GM19397 (cell line): ENCODE results near the gene MEGF10.
"Not testable (repeated sequence)": the region's sequence is repeated elsewhere in the genome, so short reads cannot be mapped to it uniquely, and the experiment has no call there.

Experiments
- ATAC-seq: cut with Tn5 transposase; IDR thresholded peaks from one replicate; pipeline ENCODE4 v1.9.1; 2021; ENCODE audit warnings: mild to moderate bottlenecking, moderate library complexity; ENCODE audit not compliant: unreplicated experiment

MEGF10 gene

GRCh38 chr5:127297348-127298035 lies 6.9 kb downstream of the MEGF10 start:
- no peak for ATAC-seq

GRCh38 chr5:127298036-127298429 lies 7.4 kb downstream of the MEGF10 start:
- no peak for ATAC-seq

GRCh38 chr5:127298656-127299055 lies 8.1 kb downstream of the MEGF10 start:
- ATAC-seq, result no peak

GRCh38 chr5:127299678-127300077 lies 9.1 kb downstream of the MEGF10 start:
- no peak for ATAC-seq

- ATAC-seq, result no peak
Measured at GRCh38 chr5:127302509-127302908, 11.9 kb downstream of the MEGF10 start.

- no peak for ATAC-seq
Measured at GRCh38 chr5:127303404-127303803, 12.8 kb downstream of the MEGF10 start.

GRCh38 chr5:127305493-127305892 lies 14.9 kb downstream of the MEGF10 start:
- no peak for ATAC-seq

- no peak for ATAC-seq
Measured at GRCh38 chr5:127306036-127306435, 15.4 kb downstream of the MEGF10 start.

GRCh38 chr5:127306647-127307046 lies 16.1 kb downstream of the MEGF10 start:
- no peak for ATAC-seq

- ATAC-seq, result no peak
Measured at GRCh38 chr5:127307868-127308267, 17.3 kb downstream of the MEGF10 start.

GRCh38 chr5:127308325-127308724 lies 17.7 kb downstream of the MEGF10 start:
- not testable (repeated sequence) for ATAC-seq

- no peak for ATAC-seq
Measured at GRCh38 chr5:127308945-127309344, 18.3 kb downstream of the MEGF10 start.

- no peak for ATAC-seq
Measured at GRCh38 chr5:127311349-127311748, 20.8 kb downstream of the MEGF10 start.

- ATAC-seq, result no peak
Measured at GRCh38 chr5:127311781-127312525, 21.4 kb downstream of the MEGF10 start.

- no peak for ATAC-seq
Measured at GRCh38 chr5:127313379-127313778, 22.8 kb downstream of the MEGF10 start.

GRCh38 chr5:127313847-127314473 lies 23.4 kb downstream of the MEGF10 start:
- ATAC-seq, result peak; percentile 88

GRCh38 chr5:127316011-127316410 lies 25.4 kb downstream of the MEGF10 start:
- ATAC-seq, result no peak

GRCh38 chr5:127317385-127317784 lies 26.8 kb downstream of the MEGF10 start:
- ATAC-seq, result not testable (repeated sequence)

GRCh38 chr5:127320032-127320965 lies 29.7 kb downstream of the MEGF10 start:
- peak; percentile 93 for ATAC-seq

- ATAC-seq, result no peak
Measured at GRCh38 chr5:127321465-127321864, 30.9 kb downstream of the MEGF10 start.

- no peak for ATAC-seq
Measured at GRCh38 chr5:127322403-127322802, 31.8 kb downstream of the MEGF10 start.
